Panc1 (cell line): ENCODE results near the gene RFX7.

Source experiments
- POLR2AphosphoS5 ChIP-seq: IDR thresholded peaks from 2 replicates; pipeline ENCODE4 v1.6.1; 2012; ENCODE audit warnings: mild to moderate bottlenecking, low read depth, low read length, moderate library complexity
- TF ChIP-seq, protein P1 (sequence below): fragments of 450-650 bp; IDR thresholded peaks from 2 replicates; pipeline ENCODE4 v1.5.1; 2017; ENCODE audit warnings: mild to moderate bottlenecking

DNA sequence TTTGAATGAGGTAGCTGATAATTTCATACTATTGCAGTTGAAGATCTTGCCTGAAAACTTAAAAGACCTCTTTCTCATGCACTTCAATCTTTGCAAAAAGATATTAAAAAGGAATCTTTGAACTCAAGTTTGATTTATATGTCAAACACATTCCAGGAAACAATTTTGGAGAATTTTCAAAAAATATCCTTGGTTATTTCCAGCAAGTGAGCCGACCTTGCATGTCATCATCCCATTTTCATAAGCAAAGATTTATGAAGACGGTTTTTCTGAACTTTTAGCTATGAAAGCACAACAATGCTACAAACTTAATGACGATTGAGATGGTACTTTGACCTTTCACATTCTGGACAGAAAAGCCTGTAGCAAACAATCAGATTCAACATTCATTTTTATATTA, 95.6 kb downstream of the RFX7 start:
- TF ChIP-seq, protein P1, sequence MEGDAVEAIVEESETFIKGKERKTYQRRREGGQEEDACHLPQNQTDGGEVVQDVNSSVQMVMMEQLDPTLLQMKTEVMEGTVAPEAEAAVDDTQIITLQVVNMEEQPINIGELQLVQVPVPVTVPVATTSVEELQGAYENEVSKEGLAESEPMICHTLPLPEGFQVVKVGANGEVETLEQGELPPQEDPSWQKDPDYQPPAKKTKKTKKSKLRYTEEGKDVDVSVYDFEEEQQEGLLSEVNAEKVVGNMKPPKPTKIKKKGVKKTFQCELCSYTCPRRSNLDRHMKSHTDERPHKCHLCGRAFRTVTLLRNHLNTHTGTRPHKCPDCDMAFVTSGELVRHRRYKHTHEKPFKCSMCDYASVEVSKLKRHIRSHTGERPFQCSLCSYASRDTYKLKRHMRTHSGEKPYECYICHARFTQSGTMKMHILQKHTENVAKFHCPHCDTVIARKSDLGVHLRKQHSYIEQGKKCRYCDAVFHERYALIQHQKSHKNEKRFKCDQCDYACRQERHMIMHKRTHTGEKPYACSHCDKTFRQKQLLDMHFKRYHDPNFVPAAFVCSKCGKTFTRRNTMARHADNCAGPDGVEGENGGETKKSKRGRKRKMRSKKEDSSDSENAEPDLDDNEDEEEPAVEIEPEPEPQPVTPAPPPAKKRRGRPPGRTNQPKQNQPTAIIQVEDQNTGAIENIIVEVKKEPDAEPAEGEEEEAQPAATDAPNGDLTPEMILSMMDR = no peak
- no peak for TF ChIP-seq POLR2AphosphoS5
